IMR-90 (cell line): ENCODE results near the gene SETD3. TPM values are rescaled to one million over a fixed set of nuclear protein-coding genes. Genes with fewer than 3 reads are reported as not detected.

Experiments
- ATAC-seq: fragments of 200-7000 bp; cut with Tn5 transposase; 2 replicates; pipeline ENCODE4 v1.9.1; 2020; ENCODE audit warnings: low read depth, mild to moderate bottlenecking, moderate library complexity
- BruUV-seq: library from RNA; stranded (reverse); fragments of 400-500 nt; replicated peaks from 2 replicates; lab custom pipeline; 2021; lab: Mats Ljungman, UMichigan
- CTCF ChIA-PET: fragments of 300-600 bp; formaldehyde crosslinking; extraction: SDS; loops from one replicate; lab custom pipeline; 2021; ENCODE audit warnings: antibody characterized with exemption; lab: Yijun Ruan, JAX
- POLR2A ChIA-PET: fragments of 300-600 bp; sonication (Branson Sonifier 250); formaldehyde crosslinking; loops from one replicate; lab custom pipeline; 2022; ENCODE audit warnings: antibody characterized with exemption; ENCODE audit not compliant: unreplicated experiment; lab: Charles Lee
- DNase-seq: peaks from one replicate; pipeline ENCODE4 v3.0.0; 2013
- H2AFZ ChIP-seq: replicated peaks from 2 replicates; pipeline ENCODE3; 2013; ENCODE audit warnings: low read length, mild to moderate bottlenecking; ENCODE audit not compliant: poor library complexity
- H2AK5ac ChIP-seq: 2 replicates; pipeline ENCODE4 v1.6.1; 2013; ENCODE audit warnings: low read depth, low read length, inconsistent platforms
- H2AK9ac ChIP-seq: replicated peaks from 2 replicates; pipeline ENCODE3; 2013; ENCODE audit warnings: mild to moderate bottlenecking, low read depth, low read length, moderate library complexity; ENCODE audit not compliant: poor library complexity
- H2BK120ac ChIP-seq: 2 replicates; pipeline ENCODE4 v1.6.1; 2013; ENCODE audit warnings: low read depth, low read length, inconsistent platforms
- H2BK15ac ChIP-seq: 3 replicates; pipeline ENCODE4 v1.6.1; 2013; ENCODE audit warnings: low read depth, low read length, inconsistent platforms
- H2BK20ac ChIP-seq: 2 replicates; pipeline ENCODE4 v1.6.1; 2013; ENCODE audit warnings: low read depth, mild to moderate bottlenecking, inconsistent platforms, low read length, moderate library complexity
- H2BK5ac ChIP-seq: 2 replicates; pipeline ENCODE4 v1.6.1; 2013; ENCODE audit warnings: mild to moderate bottlenecking, low read depth, low read length, inconsistent platforms; ENCODE audit not compliant: poor library complexity, severe bottlenecking
- H3K14ac ChIP-seq: replicated peaks from 2 replicates; pipeline ENCODE4 v1.6.1; 2013; ENCODE audit warnings: low read depth, low read length, inconsistent platforms
- H3K18ac ChIP-seq: 2 replicates; pipeline ENCODE4 v1.6.1; 2013; ENCODE audit warnings: low read depth, low read length, control low read depth
- H3K23ac ChIP-seq: 2 replicates; pipeline ENCODE4 v1.6.1; 2013; ENCODE audit warnings: low read depth, low read length, inconsistent platforms
- H3K27ac ChIP-seq: 2 replicates; pipeline ENCODE4 v1.5.1; 2013; ENCODE audit warnings: mild to moderate bottlenecking, control low read depth, low read length; ENCODE audit not compliant: insufficient read depth
- H3K27me3 ChIP-seq: 2 replicates; pipeline ENCODE4 v1.6.1; 2013; ENCODE audit warnings: low read length; ENCODE audit not compliant: control insufficient read depth, insufficient read depth
- H3K36me3 ChIP-seq: 2 replicates; pipeline ENCODE4 v1.6.1; 2013; ENCODE audit warnings: low read length, mixed read lengths; ENCODE audit not compliant: control insufficient read depth, insufficient read depth
- H3K4ac ChIP-seq: 2 replicates; pipeline ENCODE4 v1.6.1; 2013; ENCODE audit warnings: low read depth, low read length, inconsistent platforms
- H3K4me1 ChIP-seq: 2 replicates; pipeline ENCODE4 v1.6.1; 2013; ENCODE audit warnings: low read length, mixed read lengths; ENCODE audit not compliant: control insufficient read depth, insufficient read depth
- H3K4me2 ChIP-seq: 2 replicates; pipeline ENCODE4 v1.6.1; 2013; ENCODE audit warnings: low read depth, mild to moderate bottlenecking, control low read depth, low read length, moderate library complexity
- H3K4me3 ChIP-seq: 2 replicates; pipeline ENCODE4 v1.5.1; 2013; ENCODE audit warnings: low read depth, mild to moderate bottlenecking, control low read depth, low read length, moderate library complexity; ENCODE audit not compliant: insufficient read depth
- H3K56ac ChIP-seq: 2 replicates; pipeline ENCODE4 v1.6.1; 2013; ENCODE audit warnings: low read length, inconsistent platforms; ENCODE audit not compliant: insufficient read depth; ENCODE audit errors: extremely low read depth
- H3K79me1 ChIP-seq, 2 experiments: 2 replicates each; pipeline ENCODE4 v1.6.1; 2013; ENCODE audit warnings: low read length in 2 of 2, inconsistent platforms in 1 of 2, low read depth in 1 of 2
- H3K9ac ChIP-seq: 2 replicates; pipeline ENCODE4 v1.6.1; 2013; ENCODE audit warnings: low read depth, low read length, control low read depth
- H3K9me1 ChIP-seq: 2 replicates; pipeline ENCODE4 v1.6.1; 2013; ENCODE audit warnings: low read length, inconsistent platforms; ENCODE audit not compliant: insufficient read depth
- H3K9me3 ChIP-seq: 2 replicates; pipeline ENCODE4 v1.6.1; 2013; ENCODE audit warnings: low read length; ENCODE audit not compliant: control insufficient read depth, insufficient read depth
- H4K20me1 ChIP-seq: 2 replicates; pipeline ENCODE4 v1.6.1; 2013; ENCODE audit warnings: low read length, inconsistent platforms; ENCODE audit not compliant: insufficient read depth
- H4K5ac ChIP-seq: 2 replicates; pipeline ENCODE4 v1.6.1; 2013; ENCODE audit warnings: mild to moderate bottlenecking, low read depth, low read length, control low read depth
- H4K8ac ChIP-seq, 2 experiments: 2 replicates each; pipeline ENCODE4 v1.6.1; 2013; ENCODE audit warnings: low read depth in 2 of 2, low read length in 2 of 2, control low read depth in 1 of 2, inconsistent platforms in 1 of 2
- H4K91ac ChIP-seq: 2 replicates; pipeline ENCODE4 v1.6.1; 2013; ENCODE audit warnings: low read depth, low read length, inconsistent platforms; ENCODE audit not compliant: insufficient read depth
- BHLHE40 ChIP-seq: fragments of 150-350 bp; IDR thresholded peaks from 2 replicates; pipeline ENCODE4 v1.6.1; 2016; ENCODE audit warnings: mild to moderate bottlenecking, low read depth, low read length
- CEBPB ChIP-seq: IDR thresholded peaks from 2 replicates; pipeline ENCODE4 v1.6.1; 2012; ENCODE audit warnings: low read depth, low read length, improper control_type of control experiment
- CHD1 ChIP-seq: IDR thresholded peaks from 2 replicates; pipeline ENCODE4 v1.6.1; 2012; ENCODE audit warnings: low read depth, low read length, improper control_type of control experiment
- CTCF ChIP-seq: conservative IDR thresholded peaks from 2 replicates; pipeline ENCODE4 v1.5.1; 2012; ENCODE audit warnings: mild to moderate bottlenecking, low read depth, low read length, improper control_type of control experiment
- ELK1 ChIP-seq: fragments of 150-350 bp; IDR thresholded peaks from 2 replicates; pipeline ENCODE4 v1.6.1; 2016; ENCODE audit warnings: low read depth, mild to moderate bottlenecking, low read length, moderate library complexity, borderline replicate concordance
- FOS ChIP-seq: fragments of 150-350 bp; IDR thresholded peaks from 2 replicates; pipeline ENCODE4 v1.6.1; 2016; ENCODE audit warnings: low read depth, low read length
- MAFK ChIP-seq: IDR thresholded peaks from 2 replicates; pipeline ENCODE4 v1.6.1; 2012; ENCODE audit warnings: low read depth, low read length, improper control_type of control experiment
- MAZ ChIP-seq: IDR thresholded peaks from 2 replicates; pipeline ENCODE4 v1.6.1; 2012; ENCODE audit warnings: low read depth, mild to moderate bottlenecking, low read length, improper control_type of control experiment, moderate library complexity, borderline replicate concordance
- MXI1 ChIP-seq: IDR thresholded peaks from 2 replicates; pipeline ENCODE4 v1.6.1; 2012; ENCODE audit warnings: low read depth, mild to moderate bottlenecking, low read length, moderate library complexity, borderline replicate concordance
- NFE2L2 ChIP-seq: fragments of 150-350 bp; IDR thresholded peaks from 2 replicates; pipeline ENCODE4 v1.6.1; 2016; ENCODE audit warnings: low read depth, mild to moderate bottlenecking, low read length
- POLR2A ChIP-seq: IDR thresholded peaks from 2 replicates; pipeline ENCODE4 v1.6.1; 2012; ENCODE audit warnings: mild to moderate bottlenecking, low read depth, low read length
- RAD21 ChIP-seq: IDR thresholded peaks from 2 replicates; pipeline ENCODE4 v1.6.1; 2012; ENCODE audit warnings: low read length, improper control_type of control experiment
- RCOR1 ChIP-seq: IDR thresholded peaks from 2 replicates; pipeline ENCODE4 v1.6.1; 2012; ENCODE audit warnings: mild to moderate bottlenecking, low read length, improper control_type of control experiment; ENCODE audit not compliant: insufficient replicate concordance
- RFX5 ChIP-seq: IDR thresholded peaks from 2 replicates; pipeline ENCODE4 v1.8.0; 2012; ENCODE audit warnings: low read depth, mild to moderate bottlenecking, low read length, moderate library complexity
- SMC3 ChIP-seq: fragments of 150-350 bp; IDR thresholded peaks from 2 replicates; pipeline ENCODE4 v1.6.1; 2016; ENCODE audit warnings: low read depth, mild to moderate bottlenecking, antibody characterized with exemption, low read length, moderate library complexity
- USF2 ChIP-seq: fragments of 150-350 bp; IDR thresholded peaks from 2 replicates; pipeline ENCODE4 v1.6.1; 2017; ENCODE audit warnings: mild to moderate bottlenecking, antibody characterized with exemption, low read length, low read depth
- WGBS, 2 experiments: methylation state at CpG; one replicate each; pipeline versions ENCODE4 v1.1.5 to v1.1.7; 2013; ENCODE audit warnings: missing lambda C conversion rate in 2 of 2; ENCODE audit not compliant: insufficient read length in 1 of 2; ENCODE audit errors: extremely low coverage in 2 of 2; 5-methylcytosine and 5-hydroxymethylcytosine counted together
- dilution Hi-C: fragments of 300-500 bp; cut with HindIII; formaldehyde crosslinking; loops from one replicate; pipeline ENCODE4 v1.14.3; 2018; ENCODE audit warnings: low sequenced_read_pairs; ENCODE audit not compliant: unreplicated experiment
- in situ Hi-C: fragments of 300-500 bp; cut with MboI; formaldehyde crosslinking; loops from 3 replicates; pipeline ENCODE4 v1.14.3; 2019; ENCODE audit warnings: low sequenced_read_pairs, inconsistent platforms, mixed read lengths
- intact Hi-C: fragments of 100-400 bp; cut with micrococcal nuclease; formaldehyde crosslinking; loops from 2 replicates; pipeline ENCODE4 v1.10.0; 2022
- polyA plus RNA-seq, 3 experiments: library from polyadenylated mRNA; depleted of rRNA; stranded (reverse); fragments of >200 nt; gene quantifications; 2 replicates each; pipeline ENCODE4 v1.2.3, GENCODE V29; 2012; ENCODE audit warnings: low replicate concordance in 1 of 3
- total RNA-seq: library from RNA; depleted of rRNA; stranded (reverse); fragments of >200 nt; gene quantifications from 2 replicates; pipeline ENCODE4 v1.2.3, GENCODE V29; 2012

Gene SETD3
- total and polyA plus RNA-seq, 2 of the 4 experiments (the other 2 are of a cell fraction), result 18.8 to 31.9 TPM

- Histone ChIP-seq H3K23ac (no peak overlapping the region), H4K91ac (no peak overlapping the region), H3K27ac (no peak overlapping the region), H4K20me1 (peaks cover 31% of the 10 kb centered on the region), H3K4me1 (peaks cover 15% of the 10 kb centered on the region), H2AK9ac (no peak overlapping the region), H3K9me3 (no peaks in the 10 kb centered on the region), H2BK15ac (no peak overlapping the region), H4K5ac (no peak overlapping the region), H2AK5ac (no peak overlapping the region), H3K9ac (no peak overlapping the region), H2BK120ac (no peak overlapping the region), H3K36me3 (peaks cover 66% of the 10 kb centered on the region), H3K18ac (no peak overlapping the region), H3K9me1 (peaks cover 4% of the 10 kb centered on the region; the same call in 1 of the 2 replicates), H3K4me2 (no peak overlapping the region), H3K4ac (no peak overlapping the region), H2BK5ac (no peak overlapping the region), H3K27me3 (no peaks in the 10 kb centered on the region), H3K79me1 (peaks cover 12 to 49% of the 10 kb centered on the region in 2 experiments), H2AFZ (peak overlapping the region; percentile 14), H2BK20ac (no peak overlapping the region), H3K14ac (no peak overlapping the region), H4K8ac (no peak overlapping the region), H3K56ac (no peak overlapping the region), H3K4me3 (no peak overlapping the region)
- TF ChIP-seq POLR2A (no peak), BHLHE40 (no peak), USF2 (no peak), MAFK (no peak), CHD1 (no peak), RAD21 (no peak), MXI1 (no peak), FOS (no peak), RCOR1 (no peak), CEBPB (no peak), RFX5 (no peak), MAZ (no peak), ELK1 (no peak), SMC3 (no peak), NFE2L2 (no peak), CTCF (no peak)
- 93% methylated on average over 10 of the region's 27 CpGs; no CpG with 5 or more reads in 1 of the 2 experiments for WGBS, 2 experiments
- intact Hi-C loops, result no loop called here
- CTCF ChIA-PET, result no interaction called here
- ATAC-seq, result no peak
- no TSS peak for BruUV-seq
- in situ Hi-C loops, result loop anchor here (5.0 kb wide), 1 partner anchor 372 kb away; no protein-coding TSS in a partner anchor
- dilution Hi-C loops, result no loop called here
- no peak for DNase-seq
- POLR2A ChIA-PET, result no interaction called here
Measured at GRCh38 chr14:99509871-99510555, 29.4 kb upstream of the SETD3 start.
